ENCODE results near the gene BRIX1. TPM values are rescaled to one million over a fixed set of nuclear protein-coding genes. Genes with fewer than 3 reads are reported as not detected.

Gene BRIX1
- total and polyA plus RNA-seq, 9 of the 15 experiments (the other 6 are each of a cell fraction or from before 2014, with no cell fraction given) = 115 to 193 (median 159) TPM

DNA sequence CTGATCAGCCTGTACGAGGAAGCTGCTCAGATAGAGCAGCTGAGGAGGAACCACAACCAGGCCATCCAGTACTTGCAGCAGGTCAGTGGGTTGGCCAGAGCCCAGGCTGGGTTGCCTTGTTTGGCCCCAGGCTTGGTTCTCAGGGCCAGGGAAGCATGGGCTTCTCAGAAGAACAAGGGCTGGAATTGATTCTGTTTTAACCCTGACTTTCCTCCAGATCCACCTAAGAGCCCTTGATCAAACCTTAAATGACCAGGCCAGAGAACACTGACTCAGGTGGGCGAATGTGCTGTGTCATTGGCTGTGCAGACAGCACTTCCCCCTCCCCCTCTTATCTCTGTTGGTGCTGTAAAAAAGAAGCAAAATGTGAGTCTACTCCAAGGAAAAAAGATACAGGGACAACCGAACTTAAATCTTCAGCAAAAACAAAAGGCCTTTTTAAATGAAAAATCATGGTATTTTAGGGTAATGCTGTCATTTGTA, 48.5 kb upstream of the BRIX1 start (continued):
- TF ChIP-seq NR2C2 (CRISPR knock-in tag; IDR thresholded peaks at IDR 0.05) (no peak), NR2C2 (tag; IDR thresholded peaks at IDR 0.05) (peak; percentile 69), C11orf30 (IDR thresholded peaks at IDR 0.05; ENCODE audit: low read depth) (peak; percentile 99), ZSCAN29 (IDR thresholded peaks at IDR 0.05) (no peak), SRF (CRISPR knock-in tag; IDR thresholded peaks at IDR 0.05) (peak in 1 of 2 experiments; percentile 47; a peak in 1 of 4 replicates), CXXC5 (CRISPR knock-in tag; IDR thresholded peaks at IDR 0.05) (peak; percentile 60), TRIM24 (IDR thresholded peaks at IDR 0.05) (peak; percentile 73 to 78; a peak in 3 of 4 replicates), ARID2 (IDR thresholded peaks at IDR 0.05) (peak; percentile 47; the same call in 1 of the 2 replicates), RAD21 (CRISPR knock-in tag; conservative IDR thresholded peaks at IDR 0.05 in 1 of 2, IDR thresholded peaks at IDR 0.05 in 1 of 2) (0 out of 4 replicates have a peak, but pooled peaks of 1 of the 2 experiments have one; percentile 14), ZNF133 (CRISPR knock-in tag; IDR thresholded peaks at IDR 0.05) (no peak), HDAC8 (tag; IDR thresholded peaks at IDR 0.05) (no peak), ZNF445 (CRISPR knock-in tag; IDR thresholded peaks at IDR 0.05; ENCODE audit: low read depth) (0 out of 2 replicates have a peak, but pooled peaks have one; percentile 14), EHMT2 (IDR thresholded peaks at IDR 0.05) (peak; percentile 58; the same call in 1 of the 2 replicates)
- TF ChIP-seq, protein P1, sequence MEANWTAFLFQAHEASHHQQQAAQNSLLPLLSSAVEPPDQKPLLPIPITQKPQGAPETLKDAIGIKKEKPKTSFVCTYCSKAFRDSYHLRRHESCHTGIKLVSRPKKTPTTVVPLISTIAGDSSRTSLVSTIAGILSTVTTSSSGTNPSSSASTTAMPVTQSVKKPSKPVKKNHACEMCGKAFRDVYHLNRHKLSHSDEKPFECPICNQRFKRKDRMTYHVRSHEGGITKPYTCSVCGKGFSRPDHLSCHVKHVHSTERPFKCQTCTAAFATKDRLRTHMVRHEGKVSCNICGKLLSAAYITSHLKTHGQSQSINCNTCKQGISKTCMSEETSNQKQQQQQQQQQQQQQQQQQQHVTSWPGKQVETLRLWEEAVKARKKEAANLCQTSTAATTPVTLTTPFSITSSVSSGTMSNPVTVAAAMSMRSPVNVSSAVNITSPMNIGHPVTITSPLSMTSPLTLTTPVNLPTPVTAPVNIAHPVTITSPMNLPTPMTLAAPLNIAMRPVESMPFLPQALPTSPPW (CRISPR knock-in tag; IDR thresholded peaks at IDR 0.05) = peak; percentile 53
- TF ChIP-seq, protein P2, sequence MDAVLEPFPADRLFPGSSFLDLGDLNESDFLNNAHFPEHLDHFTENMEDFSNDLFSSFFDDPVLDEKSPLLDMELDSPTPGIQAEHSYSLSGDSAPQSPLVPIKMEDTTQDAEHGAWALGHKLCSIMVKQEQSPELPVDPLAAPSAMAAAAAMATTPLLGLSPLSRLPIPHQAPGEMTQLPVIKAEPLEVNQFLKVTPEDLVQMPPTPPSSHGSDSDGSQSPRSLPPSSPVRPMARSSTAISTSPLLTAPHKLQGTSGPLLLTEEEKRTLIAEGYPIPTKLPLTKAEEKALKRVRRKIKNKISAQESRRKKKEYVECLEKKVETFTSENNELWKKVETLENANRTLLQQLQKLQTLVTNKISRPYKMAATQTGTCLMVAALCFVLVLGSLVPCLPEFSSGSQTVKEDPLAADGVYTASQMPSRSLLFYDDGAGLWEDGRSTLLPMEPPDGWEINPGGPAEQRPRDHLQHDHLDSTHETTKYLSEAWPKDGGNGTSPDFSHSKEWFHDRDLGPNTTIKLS (IDR thresholded peaks at IDR 0.05; ENCODE audit: borderline replicate concordance, low read depth) = no peak; the same call in 1 of the 2 replicates
- TF ChIP-seq, protein P3, sequence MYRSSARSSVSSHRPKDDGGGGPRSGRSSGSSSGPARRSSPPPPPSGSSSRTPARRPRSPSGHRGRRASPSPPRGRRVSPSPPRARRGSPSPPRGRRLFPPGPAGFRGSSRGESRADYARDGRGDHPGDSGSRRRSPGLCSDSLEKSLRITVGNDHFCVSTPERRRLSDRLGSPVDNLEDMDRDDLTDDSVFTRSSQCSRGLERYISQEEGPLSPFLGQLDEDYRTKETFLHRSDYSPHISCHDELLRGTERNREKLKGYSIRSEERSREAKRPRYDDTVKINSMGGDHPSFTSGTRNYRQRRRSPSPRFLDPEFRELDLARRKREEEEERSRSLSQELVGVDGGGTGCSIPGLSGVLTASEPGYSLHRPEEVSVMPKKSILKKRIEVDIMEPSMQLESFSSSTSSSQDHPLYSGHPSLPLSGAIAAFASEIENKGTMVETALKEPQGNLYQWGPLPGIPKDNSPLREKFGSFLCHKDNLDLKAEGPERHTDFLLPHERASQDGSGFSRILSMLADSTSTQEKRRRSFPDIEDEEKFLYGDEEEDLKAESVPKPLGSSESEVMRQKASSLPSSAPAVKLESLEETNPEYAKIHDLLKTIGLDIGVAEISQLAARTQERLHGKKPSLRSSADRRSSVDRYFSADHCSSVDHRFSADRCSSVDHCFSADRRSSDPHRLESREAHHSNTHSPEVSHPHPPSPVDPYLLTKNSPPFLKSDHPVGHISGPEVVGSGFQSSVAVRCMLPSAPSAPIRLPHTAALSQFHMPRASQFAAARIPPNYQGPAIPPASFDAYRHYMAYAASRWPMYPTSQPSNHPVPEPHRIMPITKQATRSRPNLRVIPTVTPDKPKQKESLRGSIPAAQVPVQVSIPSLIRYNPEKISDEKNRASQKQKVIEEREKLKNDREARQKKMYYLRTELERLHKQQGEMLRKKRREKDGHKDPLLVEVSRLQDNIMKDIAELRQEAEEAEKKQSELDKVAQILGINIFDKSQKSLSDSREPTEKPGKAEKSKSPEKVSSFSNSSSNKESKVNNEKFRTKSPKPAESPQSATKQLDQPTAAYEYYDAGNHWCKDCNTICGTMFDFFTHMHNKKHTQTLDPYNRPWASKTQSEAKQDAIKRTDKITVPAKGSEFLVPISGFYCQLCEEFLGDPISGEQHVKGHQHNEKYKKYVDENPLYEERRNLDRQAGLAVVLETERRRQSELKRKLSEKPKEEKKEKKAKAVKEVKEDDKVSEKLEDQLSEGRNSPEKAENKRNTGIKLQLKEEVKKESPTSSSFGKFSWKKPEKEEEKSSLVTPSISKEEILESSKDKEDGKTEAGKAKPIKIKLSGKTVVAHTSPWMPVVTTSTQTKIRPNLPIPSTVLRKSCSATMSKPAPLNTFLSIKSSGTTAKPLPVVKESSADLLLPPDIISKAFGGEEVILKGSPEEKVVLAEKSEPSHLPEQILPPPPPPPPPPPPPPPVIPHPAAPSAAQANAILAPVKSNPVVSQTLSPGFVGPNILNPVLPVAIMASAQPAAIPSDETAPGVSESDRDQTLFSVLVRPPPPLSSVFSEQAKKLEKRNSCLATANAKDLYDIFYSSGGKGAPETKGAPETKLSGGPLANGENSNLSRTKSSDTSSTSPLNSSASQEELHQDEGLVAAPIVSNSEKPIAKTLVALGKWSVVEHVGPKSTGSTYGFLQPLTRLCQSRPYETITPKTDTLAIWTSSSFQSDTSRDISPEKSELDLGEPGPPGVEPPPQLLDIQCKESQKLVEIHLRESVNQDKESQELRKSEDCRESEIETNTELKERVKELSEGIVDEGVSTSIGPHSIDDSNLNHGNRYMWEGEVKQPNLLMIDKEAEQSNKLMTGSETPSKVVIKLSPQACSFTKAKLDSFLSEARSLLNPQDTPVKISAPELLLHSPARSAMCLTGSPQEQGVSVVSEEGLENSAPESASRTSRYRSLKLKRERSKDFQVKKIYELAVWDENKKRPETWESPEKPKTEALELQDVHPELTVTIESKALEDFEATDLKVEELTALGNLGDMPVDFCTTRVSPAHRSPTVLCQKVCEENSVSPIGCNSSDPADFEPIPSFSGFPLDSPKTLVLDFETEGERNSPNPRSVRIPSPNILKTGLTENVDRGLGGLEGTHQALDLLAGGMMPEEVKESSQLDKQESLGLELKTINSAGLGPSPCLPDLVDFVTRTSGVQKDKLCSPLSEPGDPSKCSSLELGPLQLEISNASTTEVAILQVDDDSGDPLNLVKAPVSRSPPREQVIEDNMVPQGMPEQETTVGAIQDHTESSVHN (IDR thresholded peaks at IDR 0.05; ENCODE audit: borderline replicate concordance in 1 of 2, low read depth in 1 of 2) = peak in 1 of 2 experiments; percentile 14; a peak in 1 of 4 replicates

All from K562 (cell line).